ENCODE results near the gene RPL36. TPM values are rescaled to one million over a fixed set of nuclear protein-coding genes. Genes with fewer than 3 reads are reported as not detected.

Gene RPL36
- total and polyA plus RNA-seq, 2 of the 8 experiments (the other 6 are each of a cell fraction or from before 2014, with no cell fraction given) = 951 to 1,075 TPM

GRCh38 chr19:5674714-5675113 is 15.4 kb upstream of the RPL36 start:
- CTCF ChIA-PET (ENCODE audit: partially characterized antibody) = interaction anchor here (0.8 kb wide), 1 partner anchor 13 kb away, joined by 3 read pairs; no protein-coding TSS in a partner anchor
- POLR2A ChIA-PET (ENCODE audit: partially characterized antibody) = interaction anchor here (1.0 to 4.1 kb wide), 3 partner anchors 12 to 52 kb away, joined by 3 to 51 read pairs (median 8); partner anchors contain the start of genes RPL36, SAFB and SAFB2

More at GRCh38 chr19:5674714-5675113, 15.4 kb upstream of the RPL36 start:
- 89% methylated on average over 5 of the region's 5 CpGs; no CpG with 5 or more reads in 1 of the 2 experiments for WGBS, 2 experiments (ENCODE audit: extremely low coverage in 1 of 2, insufficient coverage in 1 of 2, insufficient read length in 1 of 2, insufficient replicate concordance in 2 of 2, low coverage in 1 of 2, low lambda C conversion rate in 2 of 2, missing lambda C conversion rate in 1 of 2)
- Histone ChIP-seq H2BK5ac (ENCODE audit: low read depth, low read length) (no peak overlapping the region), H3K27ac (ENCODE audit: low read depth, low read length) (no peak overlapping the region), H2BK12ac (ENCODE audit: low read depth, low read length) (no peak overlapping the region), H2AFZ (ENCODE audit: low read length) (no peak overlapping the region), H3K4me3 (ENCODE audit: extremely low read depth in 1 of 4, insufficient read depth in 2 of 4, low read depth in 3 of 4, low read length in 4 of 4) (no peak overlapping the region), H3K4ac (replicated peaks; ENCODE audit: insufficient read length, low read depth, low read length) (no peak overlapping the region), H3K56ac (replicated peaks; ENCODE audit: insufficient read length, low read depth, low read length) (no peak overlapping the region), H3K36me3 (ENCODE audit: control insufficient read depth in 2 of 4, insufficient read depth in 4 of 4, low read length in 3 of 4) (peaks cover 0 to 3% (median 3%) of the 10 kb centered on the region in 4 experiments; a peak in 4 of 8 replicates), H4K91ac (replicated peaks; ENCODE audit: insufficient read length, low read length) (no peak overlapping the region), H3K9ac (replicated peaks in 1 of 4; ENCODE audit: extremely low read depth in 1 of 4, low read depth in 3 of 4, low read length in 3 of 4) (no peak overlapping the region), H3K4me2 (ENCODE audit: insufficient read depth in 1 of 2, low read depth in 2 of 2, low read length in 2 of 2) (no peak overlapping the region), H3K79me1 (ENCODE audit: low read depth, low read length) (peaks cover 1% of the 10 kb centered on the region; the same call in 1 of the 2 replicates), H3K14ac (ENCODE audit: insufficient read length) (no peak overlapping the region), H2BK120ac (replicated peaks; ENCODE audit: low read depth, low read length) (no peak overlapping the region), H2BK20ac (ENCODE audit: low read length) (no peak overlapping the region), H4K5ac (ENCODE audit: insufficient read length, low read depth, low read length) (no peak overlapping the region), H3K23me2 (ENCODE audit: low read depth, low read length) (peaks cover 8% of the 10 kb centered on the region; the same call in 1 of the 2 replicates), H4K20me1 (replicated peaks in 1 of 2; ENCODE audit: control insufficient read depth in 1 of 2, insufficient read depth in 2 of 2, low read length in 2 of 2) (peaks cover 0 to 3% of the 10 kb centered on the region in 2 experiments), H3K9me3 (ENCODE audit: insufficient read depth in 2 of 2, low read depth in 1 of 2, low read length in 1 of 2) (no peaks in the 10 kb centered on the region), H3K23ac (ENCODE audit: insufficient read length) (no peak overlapping the region), H3K18ac (ENCODE audit: extremely low read depth, low read length) (no peak overlapping the region), H4K8ac (ENCODE audit: extremely low read depth, insufficient read depth, low read length) (no peak overlapping the region), H2BK15ac (ENCODE audit: low read length) (no peak overlapping the region), H3K79me2 (ENCODE audit: control insufficient read depth in 1 of 2, insufficient read depth in 2 of 2, low read length in 2 of 2) (no peaks in the 10 kb centered on the region), H2AK5ac (ENCODE audit: low read depth, low read length) (no peak overlapping the region), H3K27me3 (replicated peaks in 1 of 4; ENCODE audit: control insufficient read depth in 3 of 4, extremely low read depth in 1 of 4, insufficient read depth in 3 of 4, low read length in 3 of 4) (no peaks in the 10 kb centered on the region), H3K4me1 (replicated peaks in 1 of 4; ENCODE audit: control insufficient read depth in 3 of 4, insufficient read depth in 4 of 4, low read length in 3 of 4) (peaks cover 0 to 3% (median under 1%) of the 10 kb centered on the region in 4 experiments; a peak in 3 of 7 replicates)
- DNase-seq (ENCODE audit: low read depth in 1 of 2, low spot score in 2 of 2) (no peak), FAIRE-seq (no peak)
- TF ChIP-seq GABPA (IDR thresholded peaks at IDR 0.05; ENCODE audit: borderline replicate concordance, insufficient read depth, low read length) = no peak
- no peak for TF ChIP-seq POU5F1 (IDR thresholded peaks at IDR 0.05; ENCODE audit: low read depth, low read length)
- no peak for TF ChIP-seq RAD21 (IDR thresholded peaks at IDR 0.05 in 1 of 2, conservative IDR thresholded peaks at IDR 0.05 in 1 of 2; ENCODE audit: low read depth in 2 of 2, low read length in 2 of 2)
- no peak for TF ChIP-seq SAP30 (IDR thresholded peaks at IDR 0.05; ENCODE audit: insufficient read depth, insufficient replicate concordance, low read length)
- TF ChIP-seq JUN (IDR thresholded peaks at IDR 0.05; ENCODE audit: low read depth, low read length) = no peak
- TF ChIP-seq CTCF (IDR thresholded peaks at IDR 0.05; ENCODE audit: control extremely low read depth in 1 of 3, insufficient read depth in 1 of 3, low read depth in 1 of 3, low read length in 3 of 3) = no peak
- no peak for TF ChIP-seq EZH2 (IDR thresholded peaks at IDR 0.05; ENCODE audit: low read depth, low read length, severe bottlenecking)
- no peak for TF ChIP-seq ZNF274 (IDR thresholded peaks at IDR 0.05; ENCODE audit: borderline replicate concordance, extremely low read depth, low read length)
